Mesendoderm (in vitro differentiated cells): ENCODE data around the gene SUSD3.

Source experiments
- DNase-seq: peaks from one replicate; pipeline ENCODE4 v3.0.0; 2013
- H2AK5ac ChIP-seq: 2 replicates; pipeline ENCODE4 v1.6.1; 2013; ENCODE audit warnings: low read length, inconsistent platforms
- H2BK120ac ChIP-seq: 2 replicates; pipeline ENCODE4 v1.6.1; 2013; ENCODE audit warnings: low read depth, mild to moderate bottlenecking, low read length, moderate library complexity, mixed read lengths
- H2BK15ac ChIP-seq: replicated peaks from 2 replicates; pipeline ENCODE4 v1.6.1; 2013; ENCODE audit warnings: low read depth, mild to moderate bottlenecking, moderate library complexity
- H2BK5ac ChIP-seq: 2 replicates; pipeline ENCODE4 v1.6.1; 2013; ENCODE audit warnings: low read length, inconsistent platforms
- H3K18ac ChIP-seq: 2 replicates; pipeline ENCODE4 v1.6.1; 2013; ENCODE audit warnings: mild to moderate bottlenecking, low read length, mixed read lengths
- H3K23ac ChIP-seq: one replicate; pipeline ENCODE4 v1.6.1; 2013; ENCODE audit warnings: low read length
- H3K27ac ChIP-seq: 2 replicates; pipeline ENCODE4 v1.5.1; 2013; ENCODE audit warnings: low read depth, mild to moderate bottlenecking, inconsistent platforms, low read length, moderate library complexity
- H3K27me3 ChIP-seq: 2 replicates; pipeline ENCODE4 v1.6.1; 2013; ENCODE audit warnings: low read length, control low read depth, mild to moderate bottlenecking, inconsistent platforms; ENCODE audit not compliant: insufficient read depth, poor library complexity
- H3K36me3 ChIP-seq: 2 replicates; pipeline ENCODE4 v1.6.1; 2013; ENCODE audit warnings: low read length, inconsistent platforms; ENCODE audit not compliant: control insufficient read depth, insufficient read depth
- H3K4ac ChIP-seq: one replicate; pipeline ENCODE4 v1.6.1; 2013; ENCODE audit warnings: low read depth, mild to moderate bottlenecking, low read length, moderate library complexity
- H3K4me1 ChIP-seq: 2 replicates; pipeline ENCODE4 v1.6.1; 2013; ENCODE audit warnings: low read depth, low read length, inconsistent platforms; ENCODE audit not compliant: control insufficient read depth
- H3K4me2 ChIP-seq: 2 replicates; pipeline ENCODE4 v1.6.1; 2013; ENCODE audit warnings: low read length
- H3K4me3 ChIP-seq: 2 replicates; pipeline ENCODE4 v1.5.1; 2013; ENCODE audit warnings: mild to moderate bottlenecking, low read length
- H3K56ac ChIP-seq: one replicate; pipeline ENCODE4 v1.6.1; 2013; ENCODE audit warnings: low read length
- H3K79me1 ChIP-seq: 2 replicates; pipeline ENCODE4 v1.6.1; 2013; ENCODE audit warnings: low read length, inconsistent platforms
- H3K79me2 ChIP-seq: 2 replicates; pipeline ENCODE4 v1.6.1; 2013; ENCODE audit warnings: mild to moderate bottlenecking, low read length; ENCODE audit not compliant: control insufficient read depth, insufficient read depth
- H3K9ac ChIP-seq: 2 replicates; pipeline ENCODE4 v1.6.1; 2013; ENCODE audit warnings: low read length, inconsistent platforms
- H4K5ac ChIP-seq: one replicate; pipeline ENCODE4 v1.6.1; 2013; ENCODE audit warnings: low read length
- H4K8ac ChIP-seq: one replicate; pipeline ENCODE4 v1.6.1; 2013; ENCODE audit warnings: low read depth, mild to moderate bottlenecking, control low read depth, low read length, moderate library complexity
- WGBS: extraction: QIAGEN DNeasy Blood & Tissue Kit; methylation state at CpG from one replicate; pipeline ENCODE4 v1.1.7; 2013; ENCODE audit warnings: low lambda C conversion rate, missing lambda C conversion rate; ENCODE audit not compliant: insufficient coverage; ENCODE audit errors: extremely low coverage; 5-methylcytosine and 5-hydroxymethylcytosine counted together

Gene SUSD3

GRCh38 chr9:93108291-93109041 lies 50.0 kb downstream of the SUSD3 start:
- Histone ChIP-seq H3K79me1 (no peaks in the 10 kb centered on the region), H3K27ac (no peak overlapping the region), H2BK120ac (no peak overlapping the region), H2BK15ac (no peak overlapping the region), H3K23ac (no peak overlapping the region), H4K8ac (no peak overlapping the region), H2BK5ac (no peak overlapping the region), H3K36me3 (no peaks in the 10 kb centered on the region), H2AK5ac (no peak overlapping the region), H3K4me2 (no peak overlapping the region), H3K79me2 (no peaks in the 10 kb centered on the region), H4K5ac (no peak overlapping the region), H3K27me3 (no peaks in the 10 kb centered on the region), H3K56ac (no peak overlapping the region), H3K4me1 (no peaks in the 10 kb centered on the region), H3K4ac (no peak overlapping the region), H3K9ac (no peak overlapping the region), H3K18ac (no peak overlapping the region), H3K4me3 (no peak overlapping the region)
- DNase-seq, result no peak
- no CpG with 5 or more reads among the region's 15 CpGs for WGBS

DNA sequence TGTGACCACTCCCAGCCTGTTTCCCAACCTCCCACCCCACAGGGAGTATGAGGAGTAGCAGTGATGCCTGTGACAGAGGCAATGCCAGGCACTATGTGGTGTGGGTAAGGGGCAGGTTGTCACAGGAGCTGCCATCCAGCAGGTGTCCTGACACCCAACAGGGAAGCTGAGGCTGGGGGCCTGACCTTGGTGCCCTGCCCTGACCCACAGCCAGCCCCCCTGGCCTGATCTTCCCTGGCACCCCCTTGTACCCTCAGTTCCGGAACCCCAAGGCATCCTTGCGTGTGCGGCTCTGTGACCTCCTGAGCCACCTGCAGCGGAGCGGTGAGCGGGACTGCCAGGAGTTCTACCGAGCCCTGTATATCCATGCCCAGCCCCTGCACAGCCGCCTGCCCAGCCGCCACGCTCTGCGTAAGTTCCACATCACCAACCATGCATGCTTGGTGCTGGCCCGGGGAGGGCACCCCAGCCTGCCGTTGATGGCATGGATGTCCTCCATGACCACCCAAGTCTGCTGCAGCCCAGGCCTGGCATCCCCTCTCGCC lies 51.9 kb downstream of the SUSD3 start:
- Histone ChIP-seq H3K18ac (no peak overlapping the region), H4K5ac (no peak overlapping the region), H3K27ac (no peak overlapping the region), H3K23ac (no peak overlapping the region), H3K56ac (no peak overlapping the region), H4K8ac (no peak overlapping the region), H2BK120ac (no peak overlapping the region), H3K36me3 (no peaks in the 10 kb centered on the region), H3K4me3 (no peak overlapping the region), H2BK5ac (no peak overlapping the region), H2AK5ac (no peak overlapping the region), H3K4me1 (no peaks in the 10 kb centered on the region), H3K4me2 (no peak overlapping the region), H3K79me1 (no peaks in the 10 kb centered on the region), H3K9ac (no peak overlapping the region), H2BK15ac (no peak overlapping the region), H3K27me3 (no peaks in the 10 kb centered on the region), H3K4ac (no peak overlapping the region), H3K79me2 (no peaks in the 10 kb centered on the region)
- WGBS, result no CpG with 5 or more reads among the region's 14 CpGs
- DNase-seq, result no peak

DNA sequence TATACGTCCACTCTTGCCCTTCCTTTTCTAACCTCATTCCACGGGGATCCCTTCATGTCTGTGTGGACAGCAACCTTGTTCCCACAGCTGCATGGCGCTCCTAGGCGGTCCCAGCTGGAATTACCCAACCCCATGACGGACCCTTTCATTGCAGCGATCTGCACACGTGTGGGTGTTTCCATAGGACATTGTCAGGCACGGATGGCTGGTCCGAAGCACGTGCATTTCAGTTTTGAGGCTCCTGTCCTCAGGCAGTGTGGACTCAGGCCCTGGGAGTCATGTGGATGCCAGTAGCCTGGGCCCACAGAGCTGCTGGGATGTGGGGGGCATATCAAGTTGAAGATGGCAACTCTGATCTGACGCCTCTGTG lies 52.5 kb downstream of the SUSD3 start:
- Histone ChIP-seq H3K27ac (no peak overlapping the region), H3K79me2 (no peaks in the 10 kb centered on the region), H2BK120ac (no peak overlapping the region), H3K27me3 (no peaks in the 10 kb centered on the region), H2AK5ac (no peak overlapping the region), H3K4me2 (no peak overlapping the region), H3K4me1 (no peaks in the 10 kb centered on the region), H3K18ac (no peak overlapping the region), H3K4ac (no peak overlapping the region), H4K5ac (no peak overlapping the region), H2BK5ac (no peak overlapping the region), H3K36me3 (no peaks in the 10 kb centered on the region), H3K4me3 (no peak overlapping the region), H3K9ac (no peak overlapping the region), H3K56ac (no peak overlapping the region), H3K23ac (no peak overlapping the region), H2BK15ac (no peak overlapping the region), H4K8ac (no peak overlapping the region), H3K79me1 (no peaks in the 10 kb centered on the region)
- DNase-seq, result no peak
- WGBS, result no CpG with 5 or more reads among the region's 11 CpGs

DNA sequence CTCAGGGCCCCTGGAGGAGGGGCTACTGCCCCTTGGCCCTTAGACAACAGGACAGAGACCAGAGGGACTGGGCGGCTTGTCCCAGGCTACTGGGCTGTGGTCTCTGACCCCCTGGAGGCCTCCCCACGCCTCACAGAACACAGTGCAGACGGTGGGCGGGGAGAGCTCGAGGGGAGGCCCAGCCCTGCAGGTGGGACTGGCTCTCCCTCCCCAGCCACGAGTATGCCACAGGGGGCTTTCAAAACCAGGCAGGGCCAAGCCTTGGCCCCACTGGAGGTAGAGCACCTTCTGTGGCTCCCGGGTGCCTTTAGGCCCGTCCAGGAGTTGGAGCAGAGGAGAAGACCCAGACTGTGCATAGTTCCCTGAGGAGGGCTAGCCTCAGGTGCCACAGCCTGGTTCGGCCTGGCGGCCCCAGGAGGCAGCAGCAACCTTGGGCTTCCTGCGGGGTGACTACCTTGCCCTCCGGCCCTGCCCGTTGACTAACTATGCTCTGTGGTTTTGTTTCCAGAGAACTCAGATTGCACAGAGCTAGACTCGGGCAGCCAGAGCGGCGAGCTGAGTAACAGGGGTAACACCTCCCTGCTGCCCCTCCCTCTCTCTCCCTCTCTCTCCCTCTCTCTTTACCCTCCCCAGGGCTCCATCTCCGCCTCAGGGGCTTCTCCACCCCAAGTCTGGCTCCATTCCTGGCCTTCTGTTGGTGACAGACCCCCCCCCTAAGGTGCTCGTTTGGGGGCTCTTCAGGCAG lies 53.0 kb downstream of the SUSD3 start:
- no peak overlapping the region for H3K56ac ChIP-seq
- no peak overlapping the region for H2BK5ac ChIP-seq
- no peak overlapping the region for H3K27ac ChIP-seq
- no peak overlapping the region for H3K18ac ChIP-seq
- no peak overlapping the region for H3K4me2 ChIP-seq
- H3K4ac ChIP-seq, result no peak overlapping the region
- H2AK5ac ChIP-seq, result no peak overlapping the region
- H2BK15ac ChIP-seq, result no peak overlapping the region
- no peaks in the 10 kb centered on the region for H3K27me3 ChIP-seq
- no peak overlapping the region for H3K4me3 ChIP-seq
- no peak overlapping the region for H3K23ac ChIP-seq
- no peaks in the 10 kb centered on the region for H3K79me2 ChIP-seq
- no peak overlapping the region for H3K9ac ChIP-seq
- no peak for DNase-seq
- H3K36me3 ChIP-seq, result no peaks in the 10 kb centered on the region
- no peak overlapping the region for H4K5ac ChIP-seq
- no peak overlapping the region for H4K8ac ChIP-seq
- WGBS, result no CpG with 5 or more reads among the region's 18 CpGs
- no peaks in the 10 kb centered on the region for H3K4me1 ChIP-seq
- no peaks in the 10 kb centered on the region for H3K79me1 ChIP-seq
- no peak overlapping the region for H2BK120ac ChIP-seq

GRCh38 chr9:93112116-93112863 lies 53.8 kb downstream of the SUSD3 start:
- H4K5ac ChIP-seq, result no peak overlapping the region

More at GRCh38 chr9:93112116-93112863, 53.8 kb downstream of the SUSD3 start:
- Histone ChIP-seq H3K4me1 (no peaks in the 10 kb centered on the region), H4K8ac (no peak overlapping the region), H3K9ac (no peak overlapping the region), H3K4ac (no peak overlapping the region), H2AK5ac (no peak overlapping the region), H3K4me2 (no peak overlapping the region), H2BK15ac (no peak overlapping the region), H3K27me3 (no peaks in the 10 kb centered on the region), H3K36me3 (no peaks in the 10 kb centered on the region), H3K18ac (no peak overlapping the region), H3K4me3 (no peak overlapping the region), H2BK5ac (no peak overlapping the region), H3K79me1 (no peaks in the 10 kb centered on the region), H3K79me2 (no peaks in the 10 kb centered on the region), H3K56ac (no peak overlapping the region), H3K27ac (no peak overlapping the region), H2BK120ac (no peak overlapping the region), H3K23ac (no peak overlapping the region)
- no CpG with 5 or more reads among the region's 15 CpGs for WGBS
- no peak for DNase-seq
